ENCODE data around the gene FAM222A. TPM values are rescaled to one million over a fixed set of nuclear protein-coding genes. Genes with fewer than 3 reads are reported as not detected.

The FAM222A gene
- total RNA-seq, 1 experiment from 2014 or later: 1.6 TPM

GRCh38 chr12:109698820-109699219 lies 14.8 kb upstream of the FAM222A start:
- no peak for ATAC-seq
- H3K4me3 Mint-ChIP-seq: no peak overlapping the region
- H3K27me3 Mint-ChIP-seq (ENCODE audit: low read depth): no peaks in the 10 kb centered on the region
- DNase-seq (ENCODE audit: low spot score): no peak
- CTCF ChIA-PET: interaction anchor here (1.5 to 3.1 kb wide), 3 partner anchors 21 to 101 kb away, joined by 4 to 21 read pairs (median 8); no protein-coding TSS in a partner anchor
- H3K4me1 Mint-ChIP-seq: peaks cover 4% of the 10 kb centered on the region; the same call in 1 of the 2 replicates
- no peak for TF ChIP-seq ZSCAN18 (CRISPR knock-in tag; IDR thresholded peaks at IDR 0.05)
- no peak for TF ChIP-seq ZNF138 (CRISPR knock-in tag; conservative IDR thresholded peaks at IDR 0.05)
- no peak for TF ChIP-seq NFATC4 (CRISPR knock-in tag; IDR thresholded peaks at IDR 0.05)
- no peak for TF ChIP-seq ZBTB21 (CRISPR knock-in tag; IDR thresholded peaks at IDR 0.05; ENCODE audit: borderline replicate concordance)
- no peak for TF ChIP-seq USF1 (CRISPR knock-in tag; IDR thresholded peaks at IDR 0.05)
- TF ChIP-seq CREM (CRISPR knock-in tag; IDR thresholded peaks at IDR 0.05): no peak
- no peak for TF ChIP-seq STAT6 (CRISPR knock-in tag; conservative IDR thresholded peaks at IDR 0.05; ENCODE audit: low read depth)
- no peak for TF ChIP-seq KAT7 (CRISPR knock-in tag; IDR thresholded peaks at IDR 0.05; ENCODE audit: borderline replicate concordance)
- no peak for TF ChIP-seq HMGA2 (CRISPR knock-in tag; IDR thresholded peaks at IDR 0.05)
- POLR2A ChIA-PET: interaction anchor here (1.2 kb wide), 1 partner anchor 15 kb away, joined by 5 read pairs; the partner anchor contains the start of gene FAM222A
- no peak overlapping the region for H3K27ac Mint-ChIP-seq
- no peaks in the 10 kb centered on the region for H3K9me3 Mint-ChIP-seq
- no peaks in the 10 kb centered on the region for H3K36me3 Mint-ChIP-seq

- Mint-ChIP-seq H3K27ac (no peak overlapping the region), H3K4me1 (peaks cover 2% of the 10 kb centered on the region; the same call in 1 of the 2 replicates), H3K36me3 (no peaks in the 10 kb centered on the region), H3K27me3 (ENCODE audit: low read depth) (no peaks in the 10 kb centered on the region), H3K4me3 (no peak overlapping the region), H3K9me3 (no peaks in the 10 kb centered on the region)
- ATAC-seq (no peak), DNase-seq (ENCODE audit: low spot score) (no peak)
- ChIA-PET CTCF (interaction anchor here (0.8 to 2.2 kb wide), 5 partner anchors 10 to 63 kb away, joined by 3 to 8 read pairs (median 4); no protein-coding TSS in a partner anchor), POLR2A (interaction anchor here (0.6 kb wide), 1 partner anchor 700 kb away, joined by 4 read pairs; no protein-coding TSS in a partner anchor)
- TF ChIP-seq PREB (CRISPR knock-in tag; IDR thresholded peaks at IDR 0.05; ENCODE audit: borderline replicate concordance) (no peak), ATF2 (CRISPR knock-in tag; IDR thresholded peaks at IDR 0.05; ENCODE audit: borderline replicate concordance, low read depth) (no peak), ZNF512 (CRISPR knock-in tag; IDR thresholded peaks at IDR 0.05; ENCODE audit: borderline replicate concordance) (no peak), NFE2L1 (CRISPR knock-in tag; IDR thresholded peaks at IDR 0.05) (no peak), ZNF281 (CRISPR knock-in tag; IDR thresholded peaks at IDR 0.05) (no peak), ZNF317 (CRISPR knock-in tag; IDR thresholded peaks at IDR 0.05; ENCODE audit: borderline replicate concordance, low read depth) (no peak), STAT6 (CRISPR knock-in tag; conservative IDR thresholded peaks at IDR 0.05; ENCODE audit: low read depth) (no peak), ZNF671 (CRISPR knock-in tag; IDR thresholded peaks at IDR 0.05) (no peak), CBFB (CRISPR knock-in tag; IDR thresholded peaks at IDR 0.05; ENCODE audit: low read depth) (no peak)
Observed at GRCh38 chr12:109701064-109701463, 12.6 kb upstream of the FAM222A start.

All from WTC11 (cell line).